CD14-positive monocyte (primary cell): Measurements from ENCODE around the gene USP34. TPM values are rescaled to one million over a fixed set of nuclear protein-coding genes. Genes with fewer than 3 reads are reported as not detected.

Experiments
- DNase-seq, 3 donors: peaks; one replicate each; pipeline ENCODE4 v3.0.0-alpha.2; 2011 to 2022
- H2AFZ ChIP-seq: 2 replicates; pipeline ENCODE4 v1.6.0; 2012; ENCODE audit warnings: mild to moderate bottlenecking, low read depth, low read length, inconsistent platforms; ENCODE audit not compliant: insufficient read depth, poor library complexity, severe bottlenecking
- H3K27ac ChIP-seq, 2 donors: 1 replicate in 1 of 2; 2 replicates in 1 of 2; pipeline ENCODE4 v1.5.1; 2012 to 2013; ENCODE audit warnings: low read length in 2 of 2, control low read depth in 1 of 2, inconsistent platforms in 1 of 2, low read depth in 1 of 2, mild to moderate bottlenecking in 1 of 2
- H3K27me3 ChIP-seq, 2 donors: one replicate each; pipeline versions ENCODE4 v1.6.0 to v1.6.1; 2011 to 2013; ENCODE audit warnings: low read length in 2 of 2; ENCODE audit not compliant: control insufficient read depth in 2 of 2, insufficient read depth in 2 of 2
- H3K36me3 ChIP-seq, 2 donors: replicated peaks in 1 of 2; 1 replicate in 1 of 2; 2 replicates in 1 of 2; pipeline versions ENCODE4 v1.5.1 to v1.6.1; 2012 to 2013; ENCODE audit warnings: low read length in 2 of 2, control low read depth in 1 of 2, inconsistent platforms in 1 of 2, mild to moderate bottlenecking in 1 of 2; ENCODE audit not compliant: insufficient read depth in 2 of 2, control insufficient read depth in 1 of 2
- H3K4me1 ChIP-seq, 2 donors: 1 replicate in 1 of 2; 2 replicates in 1 of 2; pipeline versions ENCODE4 v1.5.1 to v1.6.1; 2012 to 2013; ENCODE audit warnings: low read length in 2 of 2, control low read depth in 1 of 2, inconsistent platforms in 1 of 2, mild to moderate bottlenecking in 1 of 2, moderate library complexity in 1 of 2; ENCODE audit not compliant: insufficient read depth in 2 of 2, control insufficient read depth in 1 of 2
- H3K4me2 ChIP-seq: replicated peaks from 2 replicates; pipeline ENCODE3; 2012; ENCODE audit warnings: low read length, moderate library complexity, mild to moderate bottlenecking; ENCODE audit not compliant: poor library complexity, severe bottlenecking; ENCODE audit errors: extremely low read depth
- H3K4me3 ChIP-seq, 3 experiments: fragments of 200-600 bp in 1 of 3; sonication (generic) in 1 of 3; replicated peaks in 1 of 3; 1 replicate in 2 of 3; 2 replicates in 1 of 3; pipeline ENCODE4 v1.5.1; 2011 to 2013; ENCODE audit warnings: low read length in 3 of 3, mild to moderate bottlenecking in 3 of 3, control low read depth in 2 of 3, low read depth in 2 of 3, inconsistent platforms in 1 of 3, moderate library complexity in 1 of 3
- H3K79me2 ChIP-seq: 2 replicates; pipeline ENCODE4 v1.6.0; 2012; ENCODE audit warnings: mild to moderate bottlenecking, control low read depth, inconsistent platforms, low read length, moderate library complexity; ENCODE audit not compliant: insufficient read depth
- H3K9ac ChIP-seq: 2 replicates; pipeline ENCODE4 v1.6.0; 2017; ENCODE audit warnings: low read length, mild to moderate bottlenecking; ENCODE audit not compliant: insufficient read depth, poor library complexity, severe bottlenecking
- H3K9me3 ChIP-seq, 2 donors: replicated peaks in 1 of 2; 1 replicate in 1 of 2; 2 replicates in 1 of 2; pipeline versions ENCODE4 v1.5.1 to v1.6.1; 2012 to 2013; ENCODE audit warnings: low read length in 2 of 2, control low read depth in 1 of 2; ENCODE audit not compliant: control insufficient read depth in 1 of 2, insufficient read depth in 1 of 2
- H4K20me1 ChIP-seq: 2 replicates; pipeline ENCODE4 v1.6.0; 2012; ENCODE audit warnings: mild to moderate bottlenecking, low read length, control low read depth, moderate library complexity; ENCODE audit not compliant: insufficient read depth
- H3K27ac Mint-ChIP-seq, 7 donors: one replicate each; pipeline ENCODE4 v1.8.0; 2020; ENCODE audit warnings: mild to moderate bottlenecking in 7 of 7, mixed read lengths in 7 of 7, moderate library complexity in 6 of 7, inconsistent platforms in 2 of 7
- H3K27me3 Mint-ChIP-seq, 3 donors: one replicate each; pipeline ENCODE4 v1.8.0; 2021 to 2022; ENCODE audit warnings: low read depth in 3 of 3, mild to moderate bottlenecking in 3 of 3, mixed read lengths in 3 of 3, moderate library complexity in 3 of 3, inconsistent platforms in 1 of 3
- H3K36me3 Mint-ChIP-seq, 2 donors: one replicate each; pipeline ENCODE4 v1.8.0; 2020; ENCODE audit warnings: mixed read lengths in 2 of 2, inconsistent platforms in 1 of 2, mild to moderate bottlenecking in 1 of 2
- H3K4me1 Mint-ChIP-seq: one replicate; pipeline ENCODE4 v1.8.0; 2020; ENCODE audit warnings: mild to moderate bottlenecking, mixed read lengths
- H3K4me3 Mint-ChIP-seq, 2 donors: one replicate each; pipeline ENCODE4 v1.8.0; 2020; ENCODE audit warnings: mild to moderate bottlenecking in 2 of 2, mixed read lengths in 2 of 2, moderate library complexity in 1 of 2
- H3K9me3 Mint-ChIP-seq, 7 donors: one replicate each; pipeline ENCODE4 v1.8.0; 2020 to 2022; ENCODE audit warnings: mixed read lengths in 7 of 7, mild to moderate bottlenecking in 6 of 7, moderate library complexity in 6 of 7, inconsistent platforms in 2 of 7
- WGBS: methylation state at CpG from one replicate; pipeline ENCODE4 v1.1.5; 2013; ENCODE audit warnings: missing lambda C conversion rate; ENCODE audit not compliant: insufficient coverage; 5-methylcytosine and 5-hydroxymethylcytosine counted together
- intact Hi-C, 2 donors: fragments of 100-400 bp; cut with micrococcal nuclease; formaldehyde crosslinking; loops; one replicate each; pipeline versions ENCODE4 v1.15.0 to v1.15.1; 2023
- polyA plus RNA-seq, 3 donors: library from polyadenylated mRNA; depleted of rRNA in 1 of 3; unstranded in 2 of 3; stranded (reverse) in 1 of 3; fragments of 300-500 nt in 2 of 3; fragments of >200 nt in 1 of 3; fragmentation: Illumina TruSeq in 2 of 3; gene quantifications; 1 replicate in 2 of 3; 2 replicates in 1 of 3; pipeline ENCODE4 v1.2.3, GENCODE V29; 2012 to 2021
- TF ChIP-seq, protein P1 (sequence below): fragments of 200-600 bp; IDR thresholded peaks from one replicate; pipeline ENCODE4 v1.8.0; 2022; ENCODE audit warnings: antibody characterized with exemption, mild to moderate bottlenecking

The USP34 gene
- polyA plus RNA-seq, 3 donors, result 2.8 to 47.2 (median 5.9) TPM

DNA sequence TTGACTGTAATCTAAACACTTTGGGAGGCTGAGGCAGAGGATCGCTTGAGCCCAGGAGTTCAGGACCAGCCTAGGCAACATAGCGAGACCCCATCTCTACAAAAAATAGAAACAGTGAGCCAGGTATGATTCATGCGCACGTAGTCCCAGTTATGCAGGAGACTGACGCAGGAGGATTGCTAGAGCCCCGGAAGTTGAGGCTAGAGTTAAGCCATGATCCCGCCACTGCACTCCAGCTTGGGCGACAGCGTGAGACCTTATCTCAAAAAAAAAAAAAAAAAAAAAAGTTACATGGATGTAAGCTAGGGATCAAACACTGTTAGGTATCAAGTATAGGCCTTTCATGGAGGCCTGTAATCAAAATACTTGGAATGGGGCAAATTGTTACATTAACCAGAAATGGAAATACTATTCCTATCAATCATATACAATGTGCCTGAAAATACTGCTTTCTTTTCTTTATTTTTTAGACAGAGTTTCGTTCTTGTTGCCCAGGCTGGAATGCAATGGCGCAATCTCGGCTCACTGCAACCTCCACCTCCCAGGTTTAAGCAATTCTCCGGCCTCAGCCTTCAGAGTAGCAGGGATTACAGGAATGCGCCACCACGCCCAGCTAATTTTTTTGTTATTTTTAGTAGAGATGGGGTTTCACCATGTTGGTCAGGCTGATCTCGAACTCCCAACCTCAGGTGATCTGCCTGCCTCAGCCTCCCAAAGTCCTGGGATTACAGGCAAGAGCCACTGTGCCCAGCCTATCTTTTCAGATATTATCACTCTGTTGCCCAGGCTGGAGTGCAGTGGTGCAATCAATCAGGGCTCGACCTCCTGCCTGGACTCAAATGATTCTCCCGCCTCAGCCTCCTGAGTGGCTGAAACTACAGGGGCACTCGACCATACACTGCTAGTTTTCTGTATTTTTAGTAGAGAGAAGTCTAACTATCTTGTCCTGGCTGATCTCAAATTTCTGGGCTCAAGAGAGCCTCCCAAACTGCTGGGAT, 40.1 kb upstream of the USP34 start:
- peaks cover 0 to 2% (median 0%) of the 10 kb centered on the region in 3 donors for H3K27me3 Mint-ChIP-seq
- Histone ChIP-seq H3K9me3 (no peaks in the 10 kb centered on the region), H2AFZ (no peak overlapping the region), H3K27me3 (no peaks in the 10 kb centered on the region), H3K79me2 (peaks cover 100% of the 10 kb centered on the region), H3K36me3 (peaks cover 41 to 93% of the 10 kb centered on the region in 2 donors), H4K20me1 (peaks cover 94% of the 10 kb centered on the region), H3K4me2 (no peak overlapping the region), H3K9ac (no peak overlapping the region), H3K27ac (no peak overlapping the region), H3K4me3 (no peak overlapping the region), H3K4me1 (no peaks in the 10 kb centered on the region)
- H3K4me1 Mint-ChIP-seq, result no peaks in the 10 kb centered on the region
- 100% methylated on average over 2 of the region's 19 CpGs for WGBS
- intact Hi-C loops, result no loop called here
- no peak for DNase-seq
- no peak overlapping the region for H3K4me3 Mint-ChIP-seq
- TF ChIP-seq, protein P1, sequence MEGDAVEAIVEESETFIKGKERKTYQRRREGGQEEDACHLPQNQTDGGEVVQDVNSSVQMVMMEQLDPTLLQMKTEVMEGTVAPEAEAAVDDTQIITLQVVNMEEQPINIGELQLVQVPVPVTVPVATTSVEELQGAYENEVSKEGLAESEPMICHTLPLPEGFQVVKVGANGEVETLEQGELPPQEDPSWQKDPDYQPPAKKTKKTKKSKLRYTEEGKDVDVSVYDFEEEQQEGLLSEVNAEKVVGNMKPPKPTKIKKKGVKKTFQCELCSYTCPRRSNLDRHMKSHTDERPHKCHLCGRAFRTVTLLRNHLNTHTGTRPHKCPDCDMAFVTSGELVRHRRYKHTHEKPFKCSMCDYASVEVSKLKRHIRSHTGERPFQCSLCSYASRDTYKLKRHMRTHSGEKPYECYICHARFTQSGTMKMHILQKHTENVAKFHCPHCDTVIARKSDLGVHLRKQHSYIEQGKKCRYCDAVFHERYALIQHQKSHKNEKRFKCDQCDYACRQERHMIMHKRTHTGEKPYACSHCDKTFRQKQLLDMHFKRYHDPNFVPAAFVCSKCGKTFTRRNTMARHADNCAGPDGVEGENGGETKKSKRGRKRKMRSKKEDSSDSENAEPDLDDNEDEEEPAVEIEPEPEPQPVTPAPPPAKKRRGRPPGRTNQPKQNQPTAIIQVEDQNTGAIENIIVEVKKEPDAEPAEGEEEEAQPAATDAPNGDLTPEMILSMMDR, result no peak
- no peaks in the 10 kb centered on the region for H3K9me3 Mint-ChIP-seq
- peak overlapping the region in 5 of 7 donors; percentile 6 to 86 (median 62) for H3K27ac Mint-ChIP-seq
- peaks cover 52 to 87% of the 10 kb centered on the region in 2 donors for H3K36me3 Mint-ChIP-seq

DNA sequence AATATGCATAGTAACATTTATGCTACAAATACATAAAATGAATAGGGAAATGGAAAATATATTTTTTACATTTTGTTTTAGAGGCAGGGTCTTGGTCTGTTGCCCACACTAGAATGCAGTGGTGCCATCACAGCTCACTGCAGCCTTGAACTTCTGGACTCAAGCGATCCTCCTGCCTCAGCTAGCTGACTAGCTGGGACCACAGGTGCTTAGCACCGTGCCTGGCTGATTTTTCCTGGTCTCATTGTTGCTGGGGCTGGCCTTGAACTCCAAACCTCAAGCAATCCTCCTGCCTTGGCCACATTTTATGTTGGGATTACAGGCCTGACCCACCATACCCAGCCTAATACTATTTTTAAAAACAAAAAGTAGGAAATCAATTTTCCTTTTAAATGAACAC, 34.1 kb upstream of the USP34 start:
- no peak for DNase-seq
- WGBS, result 100% methylated on average over 1 of the region's 2 CpGs
- Histone ChIP-seq H3K27ac (no peak overlapping the region), H3K9ac (no peak overlapping the region), H4K20me1 (peaks cover 70% of the 10 kb centered on the region), H3K4me2 (no peak overlapping the region), H3K27me3 (no peaks in the 10 kb centered on the region), H3K79me2 (peaks cover 94% of the 10 kb centered on the region), H2AFZ (no peak overlapping the region), H3K9me3 (no peaks in the 10 kb centered on the region), H3K4me3 (no peak overlapping the region), H3K4me1 (no peaks in the 10 kb centered on the region), H3K36me3 (peaks cover 54 to 93% of the 10 kb centered on the region in 2 donors)
- H3K27me3 Mint-ChIP-seq, result peaks cover 0 to 2% (median 0%) of the 10 kb centered on the region in 3 donors
- intact Hi-C loops, result no loop called here
- H3K27ac Mint-ChIP-seq, result peak overlapping the region in 1 of 7 donors; percentile 54
- no peak overlapping the region for H3K4me3 Mint-ChIP-seq
- H3K4me1 Mint-ChIP-seq, result no peaks in the 10 kb centered on the region
- TF ChIP-seq, protein P1, result no peak
- H3K9me3 Mint-ChIP-seq, result no peaks in the 10 kb centered on the region
- H3K36me3 Mint-ChIP-seq, result peaks cover 40 to 86% of the 10 kb centered on the region in 2 donors
